NCI-H1105 (cell line): ENCODE results near the gene TMEM35A.
A peak's percentile ranks its signal among the peaks of the same experiment; 100 is the strongest.
"Not testable (repeated sequence)": the region's sequence is repeated elsewhere in the genome, so short reads cannot be mapped to it uniquely, and the experiment has no call there.

ENCODE experiments used
- DNase-seq: peaks from one replicate; lab custom pipeline; 2025; lab: John Stamatoyannopoulos, UW

Gene TMEM35A, protein sequence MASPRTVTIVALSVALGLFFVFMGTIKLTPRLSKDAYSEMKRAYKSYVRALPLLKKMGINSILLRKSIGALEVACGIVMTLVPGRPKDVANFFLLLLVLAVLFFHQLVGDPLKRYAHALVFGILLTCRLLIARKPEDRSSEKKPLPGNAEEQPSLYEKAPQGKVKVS

DNA sequence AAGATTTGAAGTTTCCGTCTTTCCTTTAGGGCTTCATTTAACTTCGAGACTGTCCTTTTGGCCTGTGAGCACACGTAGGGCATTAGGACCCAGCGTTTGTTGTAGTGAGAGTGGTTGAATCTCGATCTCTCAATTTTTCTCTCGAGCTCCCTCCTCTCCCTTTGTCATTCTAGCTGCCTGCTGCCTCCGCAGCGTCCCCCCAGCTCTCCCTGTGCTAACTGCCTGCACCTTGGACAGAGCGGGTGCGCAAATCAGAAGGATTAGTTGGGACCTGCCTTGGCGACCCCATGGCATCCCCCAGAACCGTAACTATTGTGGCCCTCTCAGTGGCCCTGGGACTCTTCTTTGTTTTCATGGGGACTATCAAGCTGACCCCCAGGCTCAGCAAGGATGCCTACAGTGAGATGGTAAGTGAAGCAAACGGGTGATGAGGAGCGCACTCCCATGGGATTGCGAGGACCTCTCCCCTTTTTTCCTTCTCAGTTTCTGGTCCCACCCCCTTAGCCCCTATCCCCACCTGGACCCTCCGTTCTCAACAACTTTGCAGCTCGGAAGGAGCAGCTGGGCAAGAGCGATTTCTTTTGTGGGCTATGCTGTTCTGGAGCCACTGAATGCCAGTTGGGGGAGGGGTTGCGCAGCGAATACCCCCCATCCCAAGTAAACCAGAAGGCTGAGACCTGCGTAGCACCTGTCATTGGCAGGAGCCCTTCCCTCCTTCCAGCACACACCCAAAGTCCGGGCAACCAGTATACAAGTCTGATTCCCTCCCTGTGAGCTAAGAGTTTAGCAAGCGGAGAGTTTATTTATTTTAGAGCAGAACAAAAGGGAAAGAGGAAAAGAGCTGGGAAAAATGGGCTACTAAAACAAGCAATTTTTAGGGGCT lies at the start of gene TMEM35A:
Gene TMEM35A (plus strand): TSS at position 164 of the 883 bp plus-strand sequence. CDS start 124 bp downstream, at position 288.
- DNase-seq: peak; percentile 4

DNA sequence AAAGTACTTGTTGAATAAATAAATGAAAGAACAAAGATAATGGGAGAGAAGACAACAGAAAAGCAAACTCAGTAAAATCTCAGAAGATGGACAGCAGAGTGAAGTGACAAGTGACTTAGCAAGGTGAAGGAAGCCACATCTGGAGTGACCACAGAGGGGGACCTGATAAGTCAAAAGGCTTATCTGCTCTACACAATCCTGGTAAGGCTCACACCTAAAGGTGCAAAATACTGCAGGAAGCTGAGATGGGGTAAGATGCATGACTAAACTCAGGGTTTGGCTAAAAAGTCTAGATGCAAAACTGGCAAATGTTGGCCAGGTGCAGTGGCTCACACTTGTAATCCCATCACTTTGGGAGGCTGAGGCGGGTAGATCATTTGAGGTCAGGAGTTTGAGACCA lies 49.0 kb upstream of the TMEM35A start:
- no peak for DNase-seq

DNA sequence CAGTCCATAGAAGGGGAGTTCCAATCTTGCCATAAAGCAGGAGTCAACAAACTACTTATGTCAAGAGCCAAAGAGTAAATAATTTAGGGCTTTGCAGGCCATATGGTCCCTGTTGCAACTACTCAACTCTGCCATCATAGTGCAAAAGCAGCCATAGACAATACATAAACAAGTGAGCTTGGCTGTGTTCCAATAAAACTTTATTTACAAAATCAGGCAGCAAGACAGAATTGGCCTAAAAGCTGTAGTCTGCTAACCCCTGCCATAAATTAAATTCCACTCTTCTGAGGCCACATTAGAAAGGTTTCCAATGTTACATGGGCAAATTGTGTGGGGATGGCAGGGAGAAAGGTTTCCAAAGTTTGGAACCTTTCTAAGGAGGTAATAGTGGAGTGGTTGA lies 41.4 kb upstream of the TMEM35A start:
- DNase-seq: no peak

DNA sequence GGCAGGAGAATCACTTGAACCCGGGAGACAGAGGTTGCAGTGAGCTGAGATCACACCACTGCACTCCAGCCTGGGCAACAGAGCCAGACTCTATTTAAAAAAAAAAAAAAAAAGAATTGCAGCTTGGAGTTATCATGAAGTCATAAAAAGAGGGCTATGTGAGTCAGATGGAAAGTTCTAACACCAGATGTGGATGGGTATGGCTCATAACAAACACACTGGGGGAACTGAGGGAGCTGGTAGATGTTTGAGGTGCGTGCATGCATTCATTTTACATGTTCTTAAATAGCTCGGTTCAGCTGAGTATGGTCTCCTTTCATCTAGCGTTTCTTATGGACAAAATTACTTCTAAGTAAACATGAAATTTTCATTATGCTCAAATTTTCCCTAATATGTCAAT lies 38.5 kb upstream of the TMEM35A start:
- DNase-seq: no peak

DNA sequence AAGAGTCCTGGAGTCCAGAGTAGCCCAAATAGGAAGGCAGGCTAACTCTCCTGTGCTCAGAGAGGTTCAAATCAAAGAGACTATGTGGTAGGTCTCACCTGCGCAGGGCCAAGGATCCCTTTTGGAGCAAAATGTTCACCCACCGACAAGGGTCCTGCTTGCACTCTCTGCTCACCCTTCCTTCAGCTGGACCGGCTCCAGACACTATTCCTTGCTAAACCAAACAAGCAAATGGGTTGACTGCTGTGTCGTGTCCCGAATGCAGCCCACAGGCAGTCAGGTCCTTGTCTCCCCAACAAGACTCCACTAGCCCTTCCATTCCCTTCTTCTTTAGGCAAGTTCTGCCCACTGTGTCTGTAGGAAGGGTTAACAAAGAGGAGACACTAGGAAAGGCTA lies 27.5 kb upstream of the TMEM35A start:
- no peak for DNase-seq

DNA sequence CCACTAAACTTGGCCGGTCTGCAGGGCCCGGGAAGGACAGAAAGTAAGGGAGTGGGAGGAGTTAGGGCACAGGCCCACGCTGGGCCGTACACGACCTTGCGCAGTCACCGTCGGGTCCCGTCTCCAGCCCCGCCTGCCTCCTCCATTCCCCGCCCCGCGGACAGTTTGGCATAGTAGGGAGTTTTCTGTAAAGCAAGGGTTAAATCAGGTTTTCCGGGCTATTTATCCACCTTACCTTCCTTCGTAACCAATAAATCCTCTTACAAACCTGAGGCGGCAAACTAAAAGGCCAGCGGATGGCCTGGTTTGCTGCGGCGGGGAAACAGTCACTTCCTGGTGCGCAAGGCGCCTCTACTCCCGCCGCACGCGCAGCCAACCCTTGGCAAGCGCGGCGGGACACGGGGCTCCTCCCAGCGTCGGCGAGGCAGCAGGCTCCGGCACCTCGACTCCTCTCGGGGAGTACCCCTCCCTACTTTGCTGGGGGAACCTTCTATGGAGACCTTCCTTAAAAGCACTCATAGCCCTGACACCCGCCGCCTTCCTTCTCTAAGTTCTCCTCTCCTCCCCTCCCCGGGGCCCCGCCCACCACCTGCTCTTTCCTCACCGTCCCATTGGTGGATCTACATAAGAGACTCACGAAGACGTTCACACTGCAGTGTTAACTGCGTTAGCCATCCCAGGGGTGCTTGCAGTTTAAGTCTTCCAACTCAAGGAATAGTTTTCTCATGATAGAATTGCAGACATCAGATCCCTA lies 27.0 kb upstream of the TMEM35A start, which contains the start of gene TRMT2B:
Gene TRMT2B (minus strand): TSS at position 563 of the 754 bp plus-strand sequence. CDS start 9,822 bp downstream, outside the sequence.
- peak; percentile 38 for DNase-seq

DNA sequence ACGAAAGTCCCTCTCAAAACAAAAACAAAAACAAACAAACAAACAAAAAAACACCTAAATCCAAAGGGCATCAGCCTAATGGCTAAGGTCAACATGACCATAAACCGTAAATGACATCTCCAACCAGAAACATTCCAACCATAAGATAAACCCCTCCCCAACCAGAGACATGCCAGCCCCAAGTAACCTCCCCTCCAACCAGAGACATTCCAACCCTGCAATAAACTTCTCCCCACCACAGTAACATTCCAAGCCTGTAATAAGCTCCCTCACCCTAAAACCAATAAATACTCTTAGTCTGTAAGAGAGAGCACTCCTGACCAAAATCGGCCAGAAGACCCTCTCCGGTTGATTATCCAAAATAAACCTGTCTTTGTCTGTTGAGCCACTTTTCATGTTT lies 22.1 kb upstream of the TMEM35A start:
- DNase-seq: not testable (repeated sequence)

DNA sequence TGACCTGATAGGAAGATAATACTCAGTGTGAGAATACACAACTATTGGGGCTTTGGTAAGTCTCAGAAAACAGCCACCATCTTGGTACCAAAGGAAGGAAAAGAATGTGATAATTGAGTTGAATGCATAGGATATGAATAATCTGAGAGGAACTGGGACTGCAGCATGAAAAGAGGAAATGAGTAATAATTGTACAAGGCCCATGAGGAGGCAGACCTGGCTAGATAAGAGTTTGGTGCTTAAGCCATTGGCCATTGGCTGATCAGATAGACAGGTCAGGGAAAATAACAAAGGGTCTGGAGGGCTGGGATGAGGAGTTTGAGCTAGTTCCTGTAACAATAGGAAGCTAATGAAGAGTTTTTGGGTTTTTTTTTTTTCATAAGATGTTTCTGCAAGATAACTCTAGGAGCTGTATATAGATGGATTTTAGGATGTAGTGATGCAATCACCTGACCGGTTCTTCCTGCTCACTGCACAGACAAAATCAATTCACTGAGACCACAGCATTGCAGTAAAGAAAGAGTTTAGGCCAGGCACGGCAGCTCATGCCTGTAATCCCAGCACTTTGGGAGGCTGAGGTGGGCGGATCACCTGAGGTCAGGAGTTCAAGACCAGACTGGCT lies 21.5 kb upstream of the TMEM35A start:
- no peak for DNase-seq

DNA sequence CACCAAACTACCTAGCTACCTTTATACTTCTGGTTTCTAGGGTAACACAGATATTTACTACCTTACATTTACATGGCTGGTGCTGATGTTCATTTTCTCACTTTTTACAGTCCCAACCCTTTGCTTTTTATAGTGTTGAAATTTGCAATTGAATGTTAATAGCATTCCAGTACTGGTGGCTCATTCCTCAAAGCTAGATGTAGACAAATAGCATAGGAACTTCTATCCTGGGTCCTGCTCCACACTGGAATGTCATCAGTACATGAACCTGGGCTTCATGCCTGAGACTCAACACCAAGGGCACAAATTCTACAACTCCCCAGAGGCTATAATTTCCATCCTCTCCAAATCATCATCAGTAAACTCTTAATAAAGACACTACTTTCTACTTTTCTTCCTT lies 16.5 kb upstream of the TMEM35A start:
- no peak for DNase-seq

DNA sequence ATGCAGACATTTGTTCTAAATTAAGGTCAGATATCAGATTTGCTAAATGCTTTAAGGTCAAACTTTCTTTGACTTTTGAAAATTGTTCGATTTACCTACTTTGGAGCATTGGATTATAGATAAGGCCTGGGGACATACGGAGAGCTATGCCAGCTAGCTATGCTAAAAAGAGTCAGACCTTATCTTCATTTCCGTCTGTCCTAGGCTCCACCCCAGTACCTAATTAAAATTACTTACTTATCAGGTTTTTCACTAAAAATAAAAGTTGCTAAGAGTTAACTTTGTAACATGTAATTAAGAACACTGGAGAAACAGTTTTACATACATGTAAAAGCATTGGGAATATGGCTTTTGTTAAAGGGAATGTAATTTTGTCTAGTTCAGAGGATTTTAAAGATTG lies 7.1 kb upstream of the TMEM35A start:
- no peak for DNase-seq

DNA sequence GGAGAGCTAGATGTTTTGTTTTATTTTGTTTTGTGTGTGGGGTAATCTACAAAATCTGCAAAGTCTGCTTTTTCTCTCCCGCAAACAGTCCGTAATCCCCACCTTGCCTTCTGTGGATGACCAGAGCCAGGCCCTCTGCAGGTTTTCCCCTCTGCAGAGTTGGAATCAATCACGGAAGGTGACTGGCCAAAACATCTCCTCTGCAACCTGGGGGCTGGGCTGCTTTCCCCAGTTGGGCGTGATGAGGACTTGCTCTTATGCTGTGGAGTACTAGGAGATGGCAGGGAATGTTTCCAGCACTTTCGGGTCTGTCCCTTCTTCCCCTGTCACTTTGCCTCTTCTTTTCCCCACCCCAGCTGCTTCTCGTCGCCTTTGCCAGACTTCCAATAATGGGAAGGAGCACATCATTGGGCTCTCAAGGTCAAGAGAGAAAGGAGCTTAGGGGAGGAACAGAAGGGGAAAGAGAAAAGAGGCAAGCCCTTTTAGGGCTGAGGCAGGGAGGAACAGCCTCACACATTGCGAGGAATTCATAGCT lies 1.1 kb downstream of the TMEM35A start:
- DNase-seq: no peak

DNA sequence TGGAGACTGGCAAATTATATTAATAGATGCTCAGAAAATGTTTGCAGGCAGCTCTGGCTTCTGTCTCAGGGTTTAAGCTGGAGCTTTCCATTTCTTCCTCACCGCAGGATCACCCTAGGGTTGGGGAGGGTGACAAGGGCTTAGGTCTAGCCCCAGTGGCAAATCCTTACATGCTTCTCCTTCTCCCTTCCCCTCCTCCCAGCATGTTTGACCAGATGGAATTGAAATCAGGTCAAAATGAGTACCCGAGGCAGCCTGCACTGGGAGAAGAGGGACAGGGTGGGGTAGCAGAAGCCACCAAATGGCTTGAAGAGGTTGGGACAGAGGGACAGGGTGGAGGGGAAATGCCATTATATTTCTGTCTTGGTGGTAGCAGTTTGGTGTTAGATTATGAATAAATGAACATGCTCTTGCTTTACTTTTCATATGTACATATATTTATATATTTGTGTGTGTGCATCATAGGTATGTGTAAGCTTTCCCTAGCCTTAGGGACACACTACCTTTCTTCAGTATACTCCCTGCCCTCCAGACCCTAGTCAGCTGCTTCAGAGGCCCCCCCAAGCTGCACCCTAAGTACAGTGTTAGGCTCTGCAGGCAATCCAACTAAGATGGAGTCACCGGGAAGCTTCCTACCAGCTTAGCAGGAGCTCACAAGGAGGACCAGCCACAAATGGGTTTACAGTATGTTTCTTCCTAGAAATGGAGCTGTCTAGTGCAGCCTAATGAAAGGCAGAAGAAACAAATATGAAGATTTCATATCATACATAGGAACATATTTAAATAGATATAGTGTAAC lies 1.8 kb downstream of the TMEM35A start:
- DNase-seq: no peak

DNA sequence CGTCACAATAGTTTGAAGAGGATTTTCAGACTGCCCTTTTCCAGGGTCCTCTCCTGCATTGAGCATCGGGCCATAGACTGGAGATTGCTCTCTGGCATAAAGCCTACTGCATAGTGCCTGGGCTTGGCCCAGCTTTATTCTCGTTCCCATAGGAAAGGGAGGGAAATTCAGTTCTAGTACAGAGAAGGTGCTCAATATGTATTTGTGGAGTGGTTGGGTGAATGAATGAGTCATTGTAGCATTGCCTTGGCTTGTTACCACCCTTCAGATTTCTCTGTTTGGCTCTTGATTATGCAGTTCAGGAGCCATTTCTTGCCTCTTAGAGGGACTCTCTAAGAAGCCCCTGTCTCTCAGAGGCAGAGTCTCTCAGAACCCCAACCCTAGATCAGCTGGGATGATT lies 2.6 kb downstream of the TMEM35A start:
- no peak for DNase-seq

DNA sequence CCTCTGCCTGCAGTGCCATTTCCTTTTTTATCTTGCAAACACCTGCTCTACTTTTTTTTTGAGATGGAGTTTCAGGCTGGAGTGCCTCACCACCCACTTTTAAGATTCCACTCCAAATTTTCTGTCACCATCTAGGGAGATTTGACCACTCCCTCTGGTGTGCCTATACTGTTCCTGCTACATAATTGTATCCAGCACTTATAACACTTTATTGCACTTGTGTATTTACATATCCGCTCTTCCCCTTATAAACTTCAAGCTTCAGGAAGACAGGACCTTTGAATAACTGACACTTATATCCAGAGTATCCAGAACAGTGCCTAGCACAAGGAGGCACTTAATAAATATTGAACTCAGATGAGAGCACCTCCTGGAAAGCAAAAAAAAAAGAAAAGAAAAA lies 13.1 kb downstream of the TMEM35A start:
- DNase-seq: no peak

DNA sequence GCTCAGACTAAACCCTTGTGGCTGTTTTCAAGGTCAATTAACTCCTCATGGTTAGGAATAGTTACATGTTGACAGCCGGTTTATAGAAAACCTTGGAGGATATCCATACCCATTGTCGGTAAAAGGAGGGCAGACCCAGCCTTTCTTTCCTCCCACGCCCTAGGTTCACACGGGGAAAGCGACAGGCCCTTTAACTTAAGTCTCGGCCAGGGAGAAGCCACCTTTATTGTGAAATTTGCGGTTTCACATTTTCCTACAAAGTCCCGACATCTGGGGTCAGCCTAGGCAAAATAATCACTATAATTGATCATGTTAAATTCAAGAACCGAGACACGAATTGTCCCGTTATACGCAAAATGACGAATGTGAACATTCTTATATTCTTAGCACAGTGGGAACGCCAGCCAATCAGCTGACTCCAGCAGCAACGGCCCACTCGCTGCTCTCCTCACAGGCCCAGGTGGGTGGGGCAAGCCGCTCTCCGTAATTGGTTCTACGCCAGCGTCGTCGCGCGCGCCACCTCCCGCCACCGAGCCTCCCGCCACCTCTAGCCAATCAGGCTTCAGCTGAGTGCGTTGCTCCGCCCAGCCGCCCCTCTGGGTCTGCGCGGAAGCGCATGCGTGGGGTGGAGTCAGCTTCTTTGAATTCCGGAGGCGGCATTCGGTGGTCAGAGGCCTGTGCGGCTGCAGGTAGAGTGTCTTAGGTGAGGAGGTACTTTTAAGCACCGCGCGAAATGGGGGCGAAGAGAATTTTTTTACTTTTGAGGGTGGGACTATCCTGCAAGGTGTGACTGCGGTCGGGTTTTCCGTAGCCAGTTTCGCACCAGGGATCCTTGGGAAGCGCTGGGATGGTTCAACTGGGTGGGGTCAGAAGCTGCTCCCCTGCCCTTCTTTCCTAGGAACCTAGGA lies 19.1 kb downstream of the TMEM35A start, which contains the start of gene CENPI:
Gene CENPI (plus strand): TSS at position 659 of the 908 bp plus-strand sequence. CDS start 2,867 bp downstream, outside the sequence.
- DNase-seq: peak; percentile 83

DNA sequence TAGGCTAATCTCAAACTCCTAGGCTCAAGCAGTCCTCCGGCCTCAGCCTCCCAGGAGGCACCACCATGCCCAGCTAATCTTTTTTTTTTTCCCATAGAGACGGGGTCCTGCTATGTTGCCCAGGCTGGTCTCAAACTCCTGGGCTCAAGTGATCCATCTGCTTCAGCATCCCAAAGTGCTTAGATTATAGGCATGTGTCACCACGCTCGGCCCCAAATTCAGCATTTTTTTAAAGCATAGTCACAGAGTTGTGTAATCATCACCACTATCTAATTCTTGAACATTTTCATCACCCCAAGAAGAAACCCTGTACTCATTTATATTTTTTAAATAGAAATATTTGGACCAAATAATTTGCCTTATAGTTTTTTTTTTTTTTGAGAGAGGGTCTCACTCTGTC lies 29.6 kb downstream of the TMEM35A start:
- DNase-seq: no peak

DNA sequence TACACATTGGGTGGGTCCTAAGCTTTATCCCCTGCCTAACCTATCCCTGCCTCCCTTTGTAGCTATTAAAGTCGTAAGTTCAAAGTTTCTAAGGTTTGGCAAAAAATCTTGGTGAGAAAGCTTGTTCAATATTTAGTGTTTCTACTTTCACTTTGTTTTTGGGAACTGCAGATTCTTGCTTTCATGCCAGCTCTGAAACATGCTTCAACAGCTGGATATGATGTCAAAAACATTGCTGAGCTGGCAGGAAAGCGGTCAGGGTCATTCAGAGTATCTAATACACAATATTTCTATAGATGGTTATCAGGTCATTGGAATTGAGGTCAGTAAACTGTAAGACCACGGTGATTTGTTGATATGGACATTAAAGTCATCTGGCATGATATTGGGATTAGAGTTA lies 39.0 kb downstream of the TMEM35A start:
- DNase-seq: no peak

DNA sequence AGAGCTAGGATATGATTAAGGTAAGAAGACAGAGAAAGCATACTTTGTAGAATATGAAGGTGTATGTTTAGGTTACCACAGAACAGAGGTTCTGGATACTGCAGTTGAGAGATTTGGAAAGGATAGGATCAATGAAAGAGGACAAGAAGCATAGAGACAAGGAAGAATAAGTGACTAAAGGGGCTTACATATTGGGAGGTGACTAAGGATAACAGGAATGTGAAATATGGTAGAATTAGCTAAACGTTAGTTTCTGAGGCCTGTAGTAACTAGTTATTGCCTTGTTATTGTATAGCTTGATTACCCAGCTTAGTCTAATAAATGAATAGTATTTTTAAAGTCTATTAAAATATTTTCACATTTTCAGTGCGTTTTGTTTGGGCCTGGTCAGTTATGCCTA lies 57.6 kb downstream of the TMEM35A start:
- no peak for DNase-seq
